AG09319 (cell line): ENCODE data around the gene GANC.

Experiments used
- DNase-seq: peaks from one replicate; pipeline ENCODE4 v3.0.0-alpha.2; 2010; ENCODE audit warnings: low read depth; ENCODE audit errors: extremely low read depth
- CTCF ChIP-seq: IDR thresholded peaks from 2 replicates; pipeline ENCODE4 v1.5.1; 2011; ENCODE audit warnings: low read depth, mild to moderate bottlenecking, inconsistent platforms, low read length, moderate library complexity

Gene GANC

GRCh38 chr15:42233107-42233506 is 39.9 kb upstream of the GANC start:
- no peak for DNase-seq
- TF ChIP-seq CTCF = no peak

- DNase-seq = no peak
- TF ChIP-seq CTCF = no peak
Measured at GRCh38 chr15:42239528-42240182, 33.3 kb upstream of the GANC start.

DNA sequence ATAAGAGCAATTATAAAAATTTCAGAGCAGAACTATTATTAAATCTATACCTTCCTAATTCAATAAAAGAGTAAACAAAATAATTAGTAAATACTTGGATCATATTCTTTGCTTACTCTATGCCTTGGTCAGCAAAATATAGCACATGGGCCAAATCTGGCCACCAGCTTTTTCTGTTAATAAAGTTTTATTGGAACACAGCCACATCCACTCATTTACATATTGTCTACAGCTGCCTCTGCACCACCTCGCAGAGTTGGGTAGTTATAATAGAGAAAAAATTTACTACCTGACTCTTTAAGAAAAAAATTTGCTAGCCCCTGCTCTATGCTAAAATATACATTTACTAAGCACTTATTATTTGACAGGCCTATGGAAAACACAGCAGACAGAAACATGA is 32.2 kb upstream of the GANC start:
- no peak for TF ChIP-seq CTCF
- DNase-seq = no peak

DNA sequence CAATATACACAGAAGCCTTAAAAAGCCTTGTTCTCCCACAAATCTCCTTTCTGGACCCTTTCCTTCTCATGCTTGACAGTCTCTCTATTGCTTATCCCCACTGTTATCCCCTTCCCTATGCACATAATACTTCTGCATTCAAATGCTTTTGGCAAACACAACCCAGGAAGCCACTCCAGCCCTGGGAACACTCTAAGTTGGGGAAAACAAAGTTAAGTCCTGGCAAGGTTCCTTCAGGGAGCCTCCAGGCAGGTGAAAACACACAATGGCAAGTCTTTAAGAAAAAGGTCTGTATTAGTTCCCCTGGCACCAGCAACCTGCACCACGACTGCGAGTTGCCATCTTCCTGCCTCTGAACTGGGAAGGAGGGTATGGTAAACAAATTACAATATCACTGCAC is 19.7 kb upstream of the GANC start:
- no peak for DNase-seq
- no peak for TF ChIP-seq CTCF

GRCh38 chr15:42264795-42265194 is 8.2 kb upstream of the GANC start:
- TF ChIP-seq CTCF = no peak
- DNase-seq = no peak

GRCh38 chr15:42267286-42267685 is 5.7 kb upstream of the GANC start:
- DNase-seq = no peak
- no peak for TF ChIP-seq CTCF

DNA sequence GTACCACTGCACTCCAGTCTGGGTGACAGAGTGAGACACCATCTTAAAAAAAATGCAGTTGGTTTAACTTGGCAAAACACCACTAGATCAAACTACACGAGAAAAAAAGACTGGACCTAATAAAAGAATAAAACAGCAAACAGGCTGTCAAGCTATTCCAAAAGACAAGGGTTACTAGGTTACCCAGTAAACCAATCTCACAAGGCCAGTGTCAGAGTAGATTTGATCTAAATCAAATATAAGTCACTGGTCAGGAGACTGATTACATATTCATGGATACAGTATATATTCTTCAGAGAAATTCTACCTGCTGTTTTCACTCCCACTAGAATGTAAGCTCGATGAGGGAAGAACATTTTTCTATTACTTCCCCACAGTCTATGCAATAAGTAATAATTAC is 2.5 kb upstream of the GANC start:
- no peak for TF ChIP-seq CTCF
- DNase-seq = no peak
